ENCODE data around the gene PRKACB. TPM values are rescaled to one million over a fixed set of nuclear protein-coding genes. Genes with fewer than 3 reads are reported as not detected.

Gene PRKACB
- total RNA-seq, 1 experiment from 2014 or later, result 28.5 TPM

DNA sequence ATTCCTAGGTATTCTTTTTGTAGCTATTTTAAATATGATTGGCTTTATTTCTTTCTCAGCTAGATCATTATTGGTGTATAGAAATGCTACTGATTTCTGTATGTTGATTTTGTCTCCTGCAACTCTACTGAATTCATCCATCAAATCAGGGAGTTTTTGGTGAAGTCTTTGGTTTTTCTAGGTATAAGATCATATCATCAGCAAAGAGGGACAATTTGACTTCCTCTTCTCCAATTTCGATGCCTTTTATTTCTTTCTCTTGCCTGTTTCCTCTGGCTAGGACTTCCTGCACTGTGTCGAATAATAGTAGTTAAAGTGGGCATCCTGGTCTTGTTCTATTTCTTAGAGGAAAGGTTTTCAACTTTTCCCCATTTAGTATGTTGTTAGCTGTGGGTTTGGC, 27.5 kb upstream of the PRKACB start:
- no peak overlapping the region for H3K4me3 Mint-ChIP-seq (ENCODE audit: low read depth, unreplicated experiment)
- CTCF ChIA-PET, result no interaction called here
- H3K36me3 Mint-ChIP-seq (ENCODE audit: insufficient read depth, unreplicated experiment), result no peaks in the 10 kb centered on the region
- BruUV-seq (replicated peaks), result no TSS peak
- TF ChIP-seq, protein P1, sequence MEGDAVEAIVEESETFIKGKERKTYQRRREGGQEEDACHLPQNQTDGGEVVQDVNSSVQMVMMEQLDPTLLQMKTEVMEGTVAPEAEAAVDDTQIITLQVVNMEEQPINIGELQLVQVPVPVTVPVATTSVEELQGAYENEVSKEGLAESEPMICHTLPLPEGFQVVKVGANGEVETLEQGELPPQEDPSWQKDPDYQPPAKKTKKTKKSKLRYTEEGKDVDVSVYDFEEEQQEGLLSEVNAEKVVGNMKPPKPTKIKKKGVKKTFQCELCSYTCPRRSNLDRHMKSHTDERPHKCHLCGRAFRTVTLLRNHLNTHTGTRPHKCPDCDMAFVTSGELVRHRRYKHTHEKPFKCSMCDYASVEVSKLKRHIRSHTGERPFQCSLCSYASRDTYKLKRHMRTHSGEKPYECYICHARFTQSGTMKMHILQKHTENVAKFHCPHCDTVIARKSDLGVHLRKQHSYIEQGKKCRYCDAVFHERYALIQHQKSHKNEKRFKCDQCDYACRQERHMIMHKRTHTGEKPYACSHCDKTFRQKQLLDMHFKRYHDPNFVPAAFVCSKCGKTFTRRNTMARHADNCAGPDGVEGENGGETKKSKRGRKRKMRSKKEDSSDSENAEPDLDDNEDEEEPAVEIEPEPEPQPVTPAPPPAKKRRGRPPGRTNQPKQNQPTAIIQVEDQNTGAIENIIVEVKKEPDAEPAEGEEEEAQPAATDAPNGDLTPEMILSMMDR (IDR thresholded peaks at IDR 0.05; ENCODE audit: unreplicated experiment), result no peak
- no peaks in the 10 kb centered on the region for H3K4me1 Mint-ChIP-seq (ENCODE audit: low read depth, unreplicated experiment)
- intact Hi-C loops (cut with micrococcal nuclease; ENCODE audit: unreplicated experiment), result no loop called here
- no peak for DNase-seq
- no peaks in the 10 kb centered on the region for H3K27me3 Mint-ChIP-seq (ENCODE audit: unreplicated experiment)
- H3K9me3 Mint-ChIP-seq (ENCODE audit: low read depth, unreplicated experiment), result no peaks in the 10 kb centered on the region
- no peak overlapping the region for H3K27ac Mint-ChIP-seq (ENCODE audit: unreplicated experiment)

DNA sequence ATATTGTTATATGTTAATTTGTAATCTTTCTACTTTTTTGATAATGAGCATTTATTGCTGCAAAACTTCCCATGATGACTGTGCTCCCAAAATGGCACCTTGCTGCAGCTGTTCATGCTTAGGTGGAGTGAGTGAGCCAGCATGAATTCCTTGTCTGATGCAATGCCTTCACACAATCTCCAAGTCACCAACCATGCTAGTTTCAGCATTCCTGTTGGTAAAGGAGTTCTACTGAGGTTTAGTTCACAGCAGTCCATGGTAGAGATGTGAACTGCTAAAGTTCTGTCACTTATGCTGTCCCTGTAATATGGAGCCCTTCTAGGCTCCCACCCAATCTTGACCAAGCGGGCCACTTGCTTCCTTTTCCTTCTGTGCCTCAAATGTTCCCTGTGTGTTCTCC, 26.2 kb upstream of the PRKACB start:
- no peak overlapping the region for H3K27ac Mint-ChIP-seq (ENCODE audit: unreplicated experiment)

GRCh38 chr1:84121360-84121759, 22.7 kb upstream of the PRKACB start:
- no peaks in the 10 kb centered on the region for H3K36me3 Mint-ChIP-seq (ENCODE audit: insufficient read depth, unreplicated experiment)
- no peak for DNase-seq
- H3K9me3 Mint-ChIP-seq (ENCODE audit: low read depth, unreplicated experiment), result no peaks in the 10 kb centered on the region
- H3K4me3 Mint-ChIP-seq (ENCODE audit: low read depth, unreplicated experiment), result no peak overlapping the region
- CTCF ChIA-PET, result no interaction called here
- no peaks in the 10 kb centered on the region for H3K27me3 Mint-ChIP-seq (ENCODE audit: unreplicated experiment)
- H3K27ac Mint-ChIP-seq (ENCODE audit: unreplicated experiment), result no peak overlapping the region
- no peaks in the 10 kb centered on the region for H3K4me1 Mint-ChIP-seq (ENCODE audit: low read depth, unreplicated experiment)
- intact Hi-C loops (cut with micrococcal nuclease; ENCODE audit: unreplicated experiment), result no loop called here
- TF ChIP-seq, protein P1 (IDR thresholded peaks at IDR 0.05; ENCODE audit: unreplicated experiment), result no peak
- no TSS peak for BruUV-seq (replicated peaks)

More for the DNA sequence above, 26.2 kb upstream of the PRKACB start:
- Mint-ChIP-seq H3K27me3 (ENCODE audit: unreplicated experiment) (no peaks in the 10 kb centered on the region), H3K4me1 (ENCODE audit: low read depth, unreplicated experiment) (no peaks in the 10 kb centered on the region), H3K9me3 (ENCODE audit: low read depth, unreplicated experiment) (no peaks in the 10 kb centered on the region), H3K4me3 (ENCODE audit: low read depth, unreplicated experiment) (no peak overlapping the region), H3K36me3 (ENCODE audit: insufficient read depth, unreplicated experiment) (no peaks in the 10 kb centered on the region)
- TF ChIP-seq, protein P1 (IDR thresholded peaks at IDR 0.05; ENCODE audit: unreplicated experiment), result no peak
- DNase-seq, result no peak
- no TSS peak for BruUV-seq (replicated peaks)
- CTCF ChIA-PET, result no interaction called here
- intact Hi-C loops (cut with micrococcal nuclease; ENCODE audit: unreplicated experiment), result no loop called here

GRCh38 chr1:84122780-84123382, 21.2 kb upstream of the PRKACB start:
- Mint-ChIP-seq H3K27ac (ENCODE audit: unreplicated experiment) (no peak overlapping the region), H3K36me3 (ENCODE audit: insufficient read depth, unreplicated experiment) (no peaks in the 10 kb centered on the region), H3K27me3 (ENCODE audit: unreplicated experiment) (no peaks in the 10 kb centered on the region), H3K4me1 (ENCODE audit: low read depth, unreplicated experiment) (no peaks in the 10 kb centered on the region), H3K4me3 (ENCODE audit: low read depth, unreplicated experiment) (no peak overlapping the region), H3K9me3 (ENCODE audit: low read depth, unreplicated experiment) (no peaks in the 10 kb centered on the region)
- intact Hi-C loops (cut with micrococcal nuclease; ENCODE audit: unreplicated experiment), result loop anchor here (1.0 to 2.0 kb wide), 2 partner anchors 192 to 218 kb away; no protein-coding TSS in a partner anchor
- CTCF ChIA-PET, result interaction anchor here (0.5 to 1.5 kb wide), 2 partner anchors 191 to 319 kb away, joined by 3 to 6 read pairs; no protein-coding TSS in a partner anchor
- peak; percentile 51 for DNase-seq
- no TSS peak for BruUV-seq (replicated peaks)
- TF ChIP-seq, protein P1 (IDR thresholded peaks at IDR 0.05; ENCODE audit: unreplicated experiment), result peak; percentile 55
